Thymus (tissue), 11 donors: ENCODE data around the gene UNC119. TPM values are rescaled to one million over a fixed set of nuclear protein-coding genes. Genes with fewer than 3 reads are reported as not detected.

Experiments
- DNase-seq, 9 donors: peaks; one replicate each; pipeline ENCODE4 v3.0.0-alpha.2; 2013; ENCODE audit warnings: low spot score in 9 of 9, low read depth in 6 of 9, missing footprints in 1 of 9
- H3K27ac ChIP-seq, 2 donors: one replicate each; pipeline ENCODE4 v1.5.1; 2013; ENCODE audit warnings: control low read depth in 1 of 2, low read depth in 1 of 2, low read length in 1 of 2, mild to moderate bottlenecking in 1 of 2, moderate library complexity in 1 of 2
- H3K27me3 ChIP-seq, 2 donors: one replicate each; pipeline ENCODE4 v1.5.1; 2013; ENCODE audit warnings: low read length in 1 of 2; ENCODE audit not compliant: control insufficient read depth in 2 of 2, insufficient read depth in 1 of 2
- H3K36me3 ChIP-seq, 2 donors: one replicate each; pipeline ENCODE4 v1.5.1; 2013; ENCODE audit warnings: low read length in 1 of 2, mild to moderate bottlenecking in 1 of 2, moderate library complexity in 1 of 2; ENCODE audit not compliant: control insufficient read depth in 2 of 2, insufficient read depth in 2 of 2
- H3K4me1 ChIP-seq, 2 donors: one replicate each; pipeline ENCODE4 v1.5.1; 2013; ENCODE audit warnings: low read length in 2 of 2; ENCODE audit not compliant: control insufficient read depth in 2 of 2, insufficient read depth in 2 of 2
- H3K4me3 ChIP-seq, 2 donors: one replicate each; pipeline ENCODE4 v1.5.1; 2013; ENCODE audit warnings: low read length in 2 of 2, control low read depth in 1 of 2, mild to moderate bottlenecking in 1 of 2
- H3K9me3 ChIP-seq, 2 donors: one replicate each; pipeline ENCODE4 v1.5.1; 2013; ENCODE audit warnings: low read length in 1 of 2, mild to moderate bottlenecking in 1 of 2; ENCODE audit not compliant: control insufficient read depth in 2 of 2, insufficient read depth in 1 of 2
- WGBS: extraction: QIAGEN DNeasy Blood & Tissue Kit; methylation state at CpG from one replicate; pipeline ENCODE4 v1.1.7; 2013; 5-methylcytosine and 5-hydroxymethylcytosine counted together
- polyA plus RNA-seq: library from polyadenylated mRNA; stranded (reverse); fragments of 200-250 nt; gene quantifications from one replicate; pipeline ENCODE4 v1.2.3, GENCODE V29; 2013
- total RNA-seq: library from RNA; stranded (reverse); fragments of 120-200 nt; gene quantifications from one replicate; pipeline ENCODE4 v1.2.4, GENCODE V29; 2013
- donor health status: healthy.

UNC119 gene
- total and polyA plus RNA-seq, 2 donors, result 30.4 to 30.6 TPM

DNA sequence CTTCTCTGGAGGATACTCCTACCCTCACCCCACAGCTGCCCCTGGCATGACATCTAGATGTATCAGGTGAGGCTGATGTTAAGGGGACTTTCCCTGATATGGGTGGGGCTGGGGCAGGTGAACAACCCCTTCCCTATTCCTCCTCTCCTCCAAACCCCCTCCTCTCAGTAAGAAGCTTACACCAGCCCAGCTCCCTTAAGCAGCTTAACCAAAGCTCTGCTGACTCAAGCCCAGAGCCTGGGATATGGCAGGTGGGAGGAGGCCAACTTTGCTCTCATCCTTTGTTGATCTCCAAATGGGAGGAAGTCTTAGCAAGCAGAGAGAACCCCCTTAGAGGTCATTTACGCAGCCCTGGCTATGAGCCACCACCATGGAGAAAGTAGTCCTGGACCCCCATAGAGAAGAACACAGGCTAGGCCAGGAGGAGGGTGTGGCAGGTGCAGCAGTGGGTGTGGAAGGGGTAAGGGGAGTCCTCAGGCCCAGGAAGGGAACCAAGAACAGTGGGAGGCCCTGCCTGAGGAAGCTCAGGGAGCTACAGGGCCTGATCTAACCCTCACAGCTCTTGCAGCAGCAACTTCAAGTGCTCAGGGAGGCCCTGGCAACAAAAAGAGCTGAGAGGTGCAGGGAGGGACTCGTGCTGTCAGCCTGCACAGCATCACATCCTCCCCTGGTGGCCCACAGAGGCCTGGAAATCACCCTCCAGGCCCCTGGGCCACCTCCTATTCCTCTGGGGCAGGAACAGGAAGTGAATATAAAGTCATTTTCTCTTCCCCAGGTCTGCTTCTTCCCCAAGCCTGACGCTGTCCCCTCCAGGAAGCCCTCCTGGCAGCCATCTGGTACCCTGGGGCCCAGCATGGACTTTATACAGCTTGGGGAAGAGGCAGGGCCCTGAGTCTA lies 2.9 kb downstream of the UNC119 start:
- Histone ChIP-seq H3K27me3 (no peaks in the 10 kb centered on the region), H3K36me3 (peaks cover 14 to 18% of the 10 kb centered on the region in 2 donors), H3K9me3 (no peaks in the 10 kb centered on the region), H3K4me1 (peaks cover 20 to 53% of the 10 kb centered on the region in 2 donors), H3K4me3 (no peak overlapping the region), H3K27ac (peak overlapping the region in 1 of 2 donors; percentile 76)
- WGBS, result 83% methylated on average over 3 of the region's 3 CpGs
- peak in 1 of 9 donors; percentile 60 for DNase-seq

DNA sequence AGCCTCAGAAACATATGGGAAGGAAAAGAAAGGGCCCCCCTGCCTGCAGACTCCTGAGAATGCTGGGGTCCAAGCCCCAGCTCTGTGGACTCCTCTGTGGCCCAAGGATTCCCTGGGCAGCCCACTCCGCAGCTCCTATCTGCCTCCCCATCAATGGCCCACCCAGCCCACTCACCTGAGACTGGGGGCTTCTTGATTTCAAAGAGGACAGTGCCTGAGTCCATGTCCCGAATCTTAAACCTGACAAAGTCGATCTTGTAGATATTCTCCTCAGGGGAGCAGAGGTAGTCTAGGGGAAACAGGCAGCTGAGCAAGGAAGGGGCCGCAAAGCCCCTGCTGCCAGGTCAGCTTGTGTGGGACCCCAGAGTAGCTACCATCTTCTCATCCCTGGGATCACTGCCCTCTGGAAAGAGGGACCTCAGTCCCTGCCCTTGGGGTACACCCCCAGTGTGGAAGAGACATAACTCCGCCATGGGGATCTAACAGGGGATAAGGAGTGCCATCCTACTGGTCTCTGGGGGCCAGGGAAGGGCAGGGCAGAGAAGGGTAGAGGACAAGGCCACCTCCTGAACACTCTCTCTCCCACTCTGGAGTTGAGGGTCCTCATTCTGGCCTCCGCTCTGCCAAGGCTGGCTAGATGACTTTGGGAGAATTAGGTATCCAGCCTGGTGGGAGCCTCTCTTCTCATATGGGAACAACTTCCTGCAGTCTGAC lies 3.9 kb downstream of the UNC119 start:
- H3K36me3 ChIP-seq, result peaks cover 5 to 9% of the 10 kb centered on the region in 2 donors
- H3K27ac ChIP-seq, result peak overlapping the region in 1 of 2 donors; percentile 25
- H3K9me3 ChIP-seq, result no peaks in the 10 kb centered on the region
- H3K4me1 ChIP-seq, result peaks cover 20 to 53% of the 10 kb centered on the region in 2 donors
- no peak overlapping the region for H3K4me3 ChIP-seq
- DNase-seq, result no peak
- no peaks in the 10 kb centered on the region for H3K27me3 ChIP-seq
- WGBS, result 93% methylated on average over 6 of the region's 6 CpGs

DNA sequence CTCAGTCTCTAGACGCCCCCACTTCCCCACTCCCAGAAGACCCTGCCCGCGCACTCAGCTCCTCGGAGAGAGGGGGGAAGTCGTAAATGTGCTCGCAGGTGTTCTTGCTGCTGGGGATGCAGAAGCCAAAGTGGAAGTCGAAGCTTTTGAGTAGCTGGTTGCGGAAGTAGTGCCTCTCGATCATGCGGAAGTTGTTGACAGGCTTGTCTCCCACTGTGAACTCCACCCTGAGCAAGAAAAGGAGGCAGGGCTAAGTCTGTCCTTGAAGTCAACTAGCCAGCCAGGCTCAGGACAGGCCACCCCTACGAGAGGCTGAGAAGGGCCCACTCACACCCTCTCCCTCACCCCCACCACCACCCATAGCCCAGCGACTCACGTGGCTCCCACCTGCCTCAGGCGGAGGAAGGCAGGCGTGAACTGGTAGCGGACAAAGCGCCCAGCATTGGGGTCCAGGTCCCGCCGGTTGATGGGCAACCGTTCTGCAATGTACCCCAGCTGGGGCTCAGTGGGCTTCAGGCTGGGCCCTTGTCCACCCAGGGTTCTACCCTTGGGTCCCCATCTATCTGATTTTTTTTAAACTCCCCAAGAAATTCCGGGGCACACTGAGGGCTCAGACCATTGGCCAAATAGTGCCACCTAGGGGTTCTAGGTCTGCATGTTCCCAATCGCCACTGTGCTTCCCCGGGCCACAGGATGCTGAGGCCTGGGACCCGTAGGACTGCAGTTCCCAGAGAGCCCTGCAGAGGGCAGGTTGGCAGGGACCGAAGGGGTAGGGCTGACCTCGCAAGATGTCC lies 4.6 kb downstream of the UNC119 start:
- Histone ChIP-seq H3K4me1 (peaks cover 20 to 50% of the 10 kb centered on the region in 2 donors), H3K4me3 (no peak overlapping the region), H3K9me3 (no peaks in the 10 kb centered on the region), H3K27me3 (no peaks in the 10 kb centered on the region), H3K27ac (peak overlapping the region; percentile 79 to 92), H3K36me3 (peaks cover 0 to 1% of the 10 kb centered on the region in 2 donors)
- WGBS, result 44% methylated on average over 26 of the region's 26 CpGs
- peak in 3 of 9 donors; percentile 50 to 78 (median 63) for DNase-seq

DNA sequence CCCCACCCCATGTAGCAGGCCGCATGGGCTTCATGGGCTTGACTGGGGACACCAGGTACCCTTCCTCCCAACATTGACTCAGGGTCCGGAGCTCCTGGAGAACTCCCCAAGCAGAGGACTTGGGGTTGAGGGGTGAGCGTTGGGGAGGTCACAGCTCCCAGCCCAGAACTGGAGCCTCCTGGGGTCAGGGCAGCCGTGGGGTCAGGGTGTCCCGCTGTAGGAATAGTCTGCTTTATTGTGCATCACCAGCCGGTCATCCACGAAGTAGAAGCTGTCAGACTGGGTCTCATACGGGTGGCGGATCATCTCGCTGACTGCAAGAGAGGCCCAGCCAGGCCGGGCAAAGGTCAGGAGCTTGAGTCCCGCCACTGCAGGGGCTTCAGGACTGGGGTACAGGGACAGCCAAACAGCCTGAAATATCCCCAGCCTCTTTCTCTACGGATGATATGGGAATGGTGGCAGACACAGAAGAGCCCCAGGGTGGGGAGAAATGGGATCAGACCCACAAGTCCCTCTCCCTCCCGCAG lies 5.3 kb downstream of the UNC119 start:
- H3K27ac ChIP-seq, result peak overlapping the region; percentile 32 to 92
- no peaks in the 10 kb centered on the region for H3K36me3 ChIP-seq
- WGBS, result 89% methylated on average over 14 of the region's 14 CpGs
- no peak for DNase-seq
- no peaks in the 10 kb centered on the region for H3K9me3 ChIP-seq
- H3K4me1 ChIP-seq, result peaks cover 18 to 47% of the 10 kb centered on the region in 2 donors
- H3K27me3 ChIP-seq, result no peaks in the 10 kb centered on the region
- no peak overlapping the region for H3K4me3 ChIP-seq

GRCh38 chr17:28545787-28546415 lies 6.5 kb downstream of the UNC119 start:
- no peak overlapping the region for H3K27ac ChIP-seq
- WGBS, result 95% methylated on average over 6 of the region's 6 CpGs
- H3K4me1 ChIP-seq, result peaks cover 9 to 36% of the 10 kb centered on the region in 2 donors
- H3K27me3 ChIP-seq, result no peaks in the 10 kb centered on the region
- DNase-seq, result no peak
- no peaks in the 10 kb centered on the region for H3K36me3 ChIP-seq
- H3K9me3 ChIP-seq, result no peaks in the 10 kb centered on the region
- H3K4me3 ChIP-seq, result no peak overlapping the region

GRCh38 chr17:28545141-28545503 lies 7.3 kb downstream of the UNC119 start:
- Histone ChIP-seq H3K4me1 (peaks cover 6 to 33% of the 10 kb centered on the region in 2 donors), H3K27ac (no peak overlapping the region), H3K9me3 (no peaks in the 10 kb centered on the region), H3K4me3 (no peak overlapping the region), H3K27me3 (no peaks in the 10 kb centered on the region), H3K36me3 (no peaks in the 10 kb centered on the region)
- WGBS, result 97% methylated on average over 2 of the region's 2 CpGs
- DNase-seq, result no peak

GRCh38 chr17:28544402-28545140 lies 7.9 kb downstream of the UNC119 start:
- 98% methylated on average over 4 of the region's 4 CpGs for WGBS
- Histone ChIP-seq H3K27ac (no peak overlapping the region), H3K36me3 (no peaks in the 10 kb centered on the region), H3K9me3 (no peaks in the 10 kb centered on the region), H3K27me3 (no peaks in the 10 kb centered on the region), H3K4me1 (peaks cover 6 to 27% of the 10 kb centered on the region in 2 donors), H3K4me3 (no peak overlapping the region)
- no peak for DNase-seq

DNA sequence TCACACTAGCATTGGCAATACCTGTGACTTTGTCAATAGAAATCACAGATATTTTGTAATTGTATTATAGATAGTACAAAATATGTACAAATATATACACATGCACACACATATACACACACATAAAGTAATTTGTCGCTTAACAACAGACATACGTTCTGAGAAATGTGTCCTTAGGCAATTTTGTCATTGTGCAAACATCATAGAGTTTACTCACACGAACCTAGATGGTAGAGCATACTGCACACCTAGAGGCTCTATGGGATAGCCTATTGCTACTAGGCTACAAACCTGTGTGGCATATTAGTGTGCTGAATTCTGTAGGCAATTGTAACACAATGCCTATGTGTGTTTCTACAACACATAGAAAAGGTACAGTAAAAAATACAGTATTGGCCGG lies 11.0 kb downstream of the UNC119 start:
- Histone ChIP-seq H3K4me3 (no peak overlapping the region), H3K9me3 (no peaks in the 10 kb centered on the region), H3K36me3 (no peaks in the 10 kb centered on the region), H3K27ac (no peak overlapping the region), H3K27me3 (no peaks in the 10 kb centered on the region), H3K4me1 (no peaks in the 10 kb centered on the region)
- no peak for DNase-seq
- WGBS, result 95% methylated on average over 4 of the region's 4 CpGs
